GM12878 (cell line): ENCODE data around the gene CREB3L1. TPM values are rescaled to one million over a fixed set of nuclear protein-coding genes. Genes with fewer than 3 reads are reported as not detected.

Experiments
- ATAC-seq: fragments of 200-7000 bp; cut with Tn5 transposase; 3 replicates; pipeline ENCODE4 v1.9.1; 2020; ENCODE audit warnings: mild to moderate bottlenecking, moderate library complexity
- BruUV-seq: library from RNA; stranded (reverse); fragments of 400-500 nt; replicated peaks from 2 replicates; lab custom pipeline; 2021; lab: Mats Ljungman, UMichigan
- CTCF ChIA-PET: fragments of 300-600 bp; sonication (Branson Sonifier 250); formaldehyde crosslinking; extraction: SDS; loops from one replicate; lab custom pipeline; 2021; ENCODE audit warnings: inconsistent platforms; lab: Yijun Ruan, JAX
- POLR2A ChIA-PET: fragments of 350-600 bp; formaldehyde crosslinking; extraction: SDS; loops from one replicate; lab custom pipeline; 2021; ENCODE audit warnings: inconsistent platforms; lab: Charles Lee
- RAD21 ChIA-PET: fragments of 300-600 bp; sonication (Branson Sonifier 250); formaldehyde crosslinking; loops from one replicate; lab custom pipeline; 2023; ENCODE audit warnings: antibody characterized with exemption; ENCODE audit not compliant: unreplicated experiment; lab: Charles Lee
- SMC1A ChIA-PET: fragments of 300-600 bp; sonication (Branson Sonifier 250); formaldehyde crosslinking; loops from one replicate; lab custom pipeline; 2023; ENCODE audit not compliant: unreplicated experiment, uncharacterized antibody; lab: Charles Lee
- DNase-seq: peaks from one replicate; pipeline ENCODE4 v3.0.0-alpha.2; 2011; ENCODE audit warnings: low read depth, low spot score
- FAIRE-seq: peaks from 3 replicates; lab custom pipeline; 2011; peaks lifted over from hg19 to GRCh38; lab: Jason Lieb, UNC
- H2AFZ ChIP-seq: 2 replicates; pipeline ENCODE4 v1.6.0; 2011; ENCODE audit warnings: low read depth, low read length, control low read depth; ENCODE audit not compliant: control insufficient read depth
- H3K27ac ChIP-seq: 2 replicates; pipeline ENCODE4 v1.5.1; 2011; ENCODE audit warnings: control low read depth; ENCODE audit not compliant: control insufficient read depth, insufficient read depth
- H3K27me3 ChIP-seq, 2 experiments: replicated peaks in 1 of 2; 2 replicates each; pipeline versions ENCODE4 v1.6.0 to v1.6.1; 2011; ENCODE audit warnings: low read length in 1 of 2; ENCODE audit not compliant: control insufficient read depth in 2 of 2, insufficient read depth in 2 of 2
- H3K36me3 ChIP-seq, 2 experiments: 2 replicates each; pipeline ENCODE4 v1.5.1; 2011; ENCODE audit warnings: low read length in 1 of 2; ENCODE audit not compliant: control insufficient read depth in 2 of 2, insufficient read depth in 2 of 2
- H3K4me1 ChIP-seq: 2 replicates; pipeline ENCODE4 v1.6.1; 2011; ENCODE audit warnings: mild to moderate bottlenecking, low read length, moderate library complexity, mixed read lengths; ENCODE audit not compliant: control insufficient read depth, insufficient read depth
- H3K4me2 ChIP-seq: 2 replicates; pipeline ENCODE4 v1.6.0; 2011; ENCODE audit warnings: control low read depth; ENCODE audit not compliant: control insufficient read depth, insufficient read depth
- H3K4me3 ChIP-seq: fragments of 200-600 bp; sonication (generic); 2 replicates; pipeline ENCODE4 v1.5.1; 2016
- H3K79me2 ChIP-seq: 2 replicates; pipeline ENCODE4 v1.6.0; 2011; ENCODE audit warnings: low read length; ENCODE audit not compliant: control insufficient read depth, insufficient read depth
- H3K9ac ChIP-seq: 2 replicates; pipeline ENCODE4 v1.8.0; 2011; ENCODE audit warnings: low read length, control low read depth, mixed read lengths; ENCODE audit not compliant: control insufficient read depth, insufficient read depth
- H3K9me3 ChIP-seq: replicated peaks from 3 replicates; pipeline ENCODE4 v1.5.1; 2011; ENCODE audit warnings: mild to moderate bottlenecking, low read length; ENCODE audit not compliant: control insufficient read depth, insufficient read depth
- H4K20me1 ChIP-seq: 2 replicates; pipeline ENCODE4 v1.6.0; 2011; ENCODE audit not compliant: control insufficient read depth, insufficient read depth
- FOS ChIP-seq: IDR thresholded peaks from 3 replicates; pipeline ENCODE4 v1.6.1; 2011; ENCODE audit warnings: borderline replicate concordance; ENCODE audit not compliant: insufficient read length; ENCODE audit errors: extremely low read depth
- FOXM1 ChIP-seq: IDR thresholded peaks from 2 replicates; pipeline ENCODE4 v1.6.1; 2012; ENCODE audit warnings: low read depth, mild to moderate bottlenecking, inconsistent platforms, low read length, moderate library complexity
- KDM1A ChIP-seq: fragments of 200-600 bp; sonication (generic); IDR thresholded peaks from 2 replicates; pipeline ENCODE4 v1.6.1; 2016; ENCODE audit warnings: borderline replicate concordance
- SREBF2 ChIP-seq: IDR thresholded peaks from 2 replicates; pipeline ENCODE4 v1.6.1; 2012; ENCODE audit warnings: mild to moderate bottlenecking, low read length
- ZNF687 ChIP-seq: fragments of 450-650 bp; IDR thresholded peaks from 2 replicates; pipeline ENCODE4 v1.6.1; 2017; ENCODE audit warnings: mild to moderate bottlenecking, moderate library complexity
- WGBS: methylation state at CpG from one replicate; pipeline ENCODE4 v1.1.6; 2016; ENCODE audit warnings: low lambda C conversion rate; ENCODE audit not compliant: insufficient replicate concordance, insufficient coverage; ENCODE audit errors: missing lambda C conversion rate; 5-methylcytosine and 5-hydroxymethylcytosine counted together
- in situ Hi-C: fragments of 300-500 bp; cut with MboI; formaldehyde crosslinking; loops from 9 replicates; pipeline ENCODE4 v1.14.3; 2018; ENCODE audit warnings: mixed read lengths
- intact Hi-C: fragments of 100-400 bp; cut with micrococcal nuclease; formaldehyde crosslinking; loops from one replicate; pipeline ENCODE4 v1.14.2; 2022; ENCODE audit not compliant: unreplicated experiment
- polyA plus RNA-seq, 11 experiments: library from polyadenylated mRNA; depleted of rRNA in 4 of 11; unstranded in 6 of 11; stranded (reverse) in 5 of 11; fragments of >200 nt; fragmentation: Nextera tagmentation in 4 of 11; fragmentation: Illumina TruSeq in 1 of 11; extraction: Ambion mirVana in 4 of 11; extraction: Trizol in 1 of 11; gene quantifications; 1 replicate in 1 of 11; 2 replicates in 10 of 11; pipeline versions ENCODE4 v1.2.1 to v1.2.3, GENCODE V29; 2011 to 2016; ENCODE audit warnings: inconsistent platforms in 2 of 11, missing spikeins in 2 of 11, low read depth in 1 of 11
- total RNA-seq, 4 experiments: library from RNA; depleted of rRNA in 3 of 4; stranded (reverse); fragments of >200 nt in 3 of 4; fragmentation: Illumina TruSeq in 1 of 4; extraction: Trizol in 1 of 4; gene quantifications; 2 replicates each; pipeline versions ENCODE4 v1.2.1 to v1.2.3, GENCODE V29; 2013 to 2021
- TF ChIP-seq, protein P1 (sequence below): fragments of 450-650 bp; IDR thresholded peaks from 2 replicates; pipeline ENCODE4 v1.6.1; 2017; ENCODE audit warnings: mild to moderate bottlenecking, moderate library complexity
- TF ChIP-seq, protein P2 (sequence below): fragments of 450-650 bp; formaldehyde crosslinking; IDR thresholded peaks from 2 replicates; pipeline ENCODE4 v1.4.0; 2022; ENCODE audit warnings: mild to moderate bottlenecking, moderate library complexity

Gene CREB3L1
- total and polyA plus RNA-seq, 10 of the 15 experiments (the other 5 are each of a cell fraction or from before 2014, with no cell fraction given): 0.03 to 1.4 (median 0.22) TPM

- TF ChIP-seq, protein P1, sequence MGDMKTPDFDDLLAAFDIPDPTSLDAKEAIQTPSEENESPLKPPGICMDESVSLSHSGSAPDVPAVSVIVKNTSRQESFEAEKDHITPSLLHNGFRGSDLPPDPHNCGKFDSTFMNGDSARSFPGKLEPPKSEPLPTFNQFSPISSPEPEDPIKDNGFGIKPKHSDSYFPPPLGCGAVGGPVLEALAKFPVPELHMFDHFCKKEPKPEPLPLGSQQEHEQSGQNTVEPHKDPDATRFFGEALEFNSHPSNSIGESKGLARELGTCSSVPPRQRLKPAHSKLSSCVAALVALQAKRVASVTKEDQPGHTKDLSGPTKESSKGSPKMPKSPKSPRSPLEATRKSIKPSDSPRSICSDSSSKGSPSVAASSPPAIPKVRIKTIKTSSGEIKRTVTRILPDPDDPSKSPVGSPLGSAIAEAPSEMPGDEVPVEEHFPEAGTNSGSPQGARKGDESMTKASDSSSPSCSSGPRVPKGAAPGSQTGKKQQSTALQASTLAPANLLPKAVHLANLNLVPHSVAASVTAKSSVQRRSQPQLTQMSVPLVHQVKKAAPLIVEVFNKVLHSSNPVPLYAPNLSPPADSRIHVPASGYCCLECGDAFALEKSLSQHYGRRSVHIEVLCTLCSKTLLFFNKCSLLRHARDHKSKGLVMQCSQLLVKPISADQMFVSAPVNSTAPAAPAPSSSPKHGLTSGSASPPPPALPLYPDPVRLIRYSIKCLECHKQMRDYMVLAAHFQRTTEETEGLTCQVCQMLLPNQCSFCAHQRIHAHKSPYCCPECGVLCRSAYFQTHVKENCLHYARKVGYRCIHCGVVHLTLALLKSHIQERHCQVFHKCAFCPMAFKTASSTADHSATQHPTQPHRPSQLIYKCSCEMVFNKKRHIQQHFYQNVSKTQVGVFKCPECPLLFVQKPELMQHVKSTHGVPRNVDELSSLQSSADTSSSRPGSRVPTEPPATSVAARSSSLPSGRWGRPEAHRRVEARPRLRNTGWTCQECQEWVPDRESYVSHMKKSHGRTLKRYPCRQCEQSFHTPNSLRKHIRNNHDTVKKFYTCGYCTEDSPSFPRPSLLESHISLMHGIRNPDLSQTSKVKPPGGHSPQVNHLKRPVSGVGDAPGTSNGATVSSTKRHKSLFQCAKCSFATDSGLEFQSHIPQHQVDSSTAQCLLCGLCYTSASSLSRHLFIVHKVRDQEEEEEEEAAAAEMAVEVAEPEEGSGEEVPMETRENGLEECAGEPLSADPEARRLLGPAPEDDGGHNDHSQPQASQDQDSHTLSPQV: no peak
Measured at GRCh38 chr11:46315033-46315738, 37.7 kb downstream of the CREB3L1 start (continued).

DNA sequence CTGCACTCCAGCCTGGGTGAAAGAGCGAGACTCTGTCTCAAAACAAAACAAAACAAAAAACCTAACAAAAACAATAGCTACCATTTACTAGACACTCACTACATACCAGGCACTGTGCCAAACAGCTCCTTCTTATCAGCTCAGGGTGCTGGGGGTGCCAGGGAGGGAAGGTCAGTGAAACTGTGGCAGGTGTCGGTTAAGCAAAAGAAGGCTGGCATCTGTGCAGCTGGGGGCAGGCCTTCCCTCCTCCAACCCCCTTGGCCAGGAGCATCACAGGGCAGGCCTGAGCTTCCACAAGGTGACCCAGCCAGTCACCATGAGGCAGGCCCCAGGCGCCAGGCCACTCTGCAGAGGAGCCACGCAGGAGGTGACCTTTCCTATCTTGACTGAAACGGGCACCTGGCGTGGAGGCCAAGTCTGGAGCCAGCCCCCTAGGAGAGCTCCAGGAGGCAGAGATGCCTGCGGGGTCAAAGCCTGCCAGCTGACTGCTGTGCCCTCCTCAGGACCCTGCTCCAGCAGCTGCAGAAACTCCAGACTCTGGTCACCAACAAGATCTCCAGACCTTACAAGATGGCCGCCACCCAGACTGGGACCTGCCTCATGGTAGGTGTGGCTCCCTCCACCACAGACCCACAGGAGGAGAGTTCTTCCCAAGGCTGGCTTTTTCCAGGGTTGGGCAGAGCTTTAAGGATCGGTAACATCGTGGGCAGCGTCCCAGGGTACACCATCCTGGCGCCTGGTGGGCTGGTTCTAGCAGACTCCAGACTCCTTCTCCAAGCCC is 38.5 kb downstream of the CREB3L1 start:
- peaks cover 9% of the 10 kb centered on the region for H3K4me1 ChIP-seq
- ATAC-seq (0 out of 3 replicates have a peak, but pooled peaks have one; percentile 7), DNase-seq (no peak), FAIRE-seq (no peak)
- H3K27ac ChIP-seq: no peak overlapping the region
- no TSS peak for BruUV-seq
- CTCF ChIA-PET: interaction anchor here (0.6 to 14.4 kb wide), 17 partner anchors 9 to 217 kb away, joined by 3 to 626 read pairs (median 4); partner anchors contain the start of gene DGKZ
- RAD21 ChIA-PET: interaction anchor here (1.0 to 14.8 kb wide), 5 partner anchors 10 to 72 kb away, joined by 3 to 316 read pairs (median 3); no protein-coding TSS in a partner anchor
- H3K9ac ChIP-seq: no peak overlapping the region
- no peaks in the 10 kb centered on the region for H3K9me3 ChIP-seq
- H3K36me3 ChIP-seq: no peaks in the 10 kb centered on the region
- in situ Hi-C loops: no loop called here
- SMC1A ChIA-PET: interaction anchor here (1.0 to 6.8 kb wide), 5 partner anchors 29 to 351 kb away, joined by 3 to 76 read pairs (median 5); no protein-coding TSS in a partner anchor
- H3K4me2 ChIP-seq: no peak overlapping the region
- H3K27me3 ChIP-seq: no peaks in the 10 kb centered on the region
- intact Hi-C loops: loop anchor here (1.0 kb wide), 1 partner anchor 77 kb away; no protein-coding TSS in a partner anchor
- POLR2A ChIA-PET: no interaction called here
- no peaks in the 10 kb centered on the region for H3K79me2 ChIP-seq
- no peak overlapping the region for H3K4me3 ChIP-seq
- WGBS: 47% methylated on average over 12 of the region's 12 CpGs
- H4K20me1 ChIP-seq: no peaks in the 10 kb centered on the region
- no peak overlapping the region for H2AFZ ChIP-seq
- TF ChIP-seq SREBF2 (no peak), ZNF687 (no peak), FOXM1 (no peak), FOS (no peak), KDM1A (no peak)
- TF ChIP-seq, protein P2, sequence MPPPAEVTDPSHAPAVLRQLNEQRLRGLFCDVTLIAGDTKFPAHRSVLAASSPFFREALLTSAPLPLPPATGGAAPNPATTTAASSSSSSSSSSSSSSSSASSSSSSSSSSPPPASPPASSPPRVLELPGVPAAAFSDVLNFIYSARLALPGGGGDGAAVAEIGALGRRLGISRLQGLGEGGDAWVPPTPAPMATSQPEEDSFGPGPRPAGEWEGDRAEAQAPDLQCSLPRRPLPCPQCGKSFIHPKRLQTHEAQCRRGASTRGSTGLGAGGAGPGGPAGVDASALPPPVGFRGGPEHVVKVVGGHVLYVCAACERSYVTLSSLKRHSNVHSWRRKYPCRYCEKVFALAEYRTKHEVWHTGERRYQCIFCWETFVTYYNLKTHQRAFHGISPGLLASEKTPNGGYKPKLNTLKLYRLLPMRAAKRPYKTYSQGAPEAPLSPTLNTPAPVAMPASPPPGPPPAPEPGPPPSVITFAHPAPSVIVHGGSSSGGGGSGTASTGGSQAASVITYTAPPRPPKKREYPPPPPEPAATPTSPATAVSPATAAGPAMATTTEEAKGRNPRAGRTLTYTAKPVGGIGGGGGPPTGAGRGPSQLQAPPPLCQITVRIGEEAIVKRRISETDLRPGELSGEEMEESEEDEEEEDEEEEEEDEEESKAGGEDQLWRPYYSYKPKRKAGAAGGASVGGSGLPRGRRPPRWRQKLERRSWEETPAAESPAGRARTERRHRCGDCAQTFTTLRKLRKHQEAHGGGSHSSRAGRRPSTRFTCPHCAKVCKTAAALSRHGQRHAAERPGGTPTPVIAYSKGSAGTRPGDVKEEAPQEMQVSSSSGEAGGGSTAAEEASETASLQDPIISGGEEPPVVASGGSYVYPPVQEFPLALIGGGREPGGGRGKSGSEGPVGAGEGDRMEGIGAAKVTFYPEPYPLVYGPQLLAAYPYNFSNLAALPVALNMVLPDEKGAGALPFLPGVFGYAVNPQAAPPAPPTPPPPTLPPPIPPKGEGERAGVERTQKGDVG: no peak
